HG02571 (cell line): ENCODE measurements around the gene SREK1.

ENCODE experiments used
- ATAC-seq: cut with Tn5 transposase; IDR thresholded peaks from one replicate; pipeline ENCODE4 v1.9.1; 2021; ENCODE audit warnings: mild to moderate bottlenecking, moderate library complexity; ENCODE audit not compliant: unreplicated experiment

Gene SREK1

DNA sequence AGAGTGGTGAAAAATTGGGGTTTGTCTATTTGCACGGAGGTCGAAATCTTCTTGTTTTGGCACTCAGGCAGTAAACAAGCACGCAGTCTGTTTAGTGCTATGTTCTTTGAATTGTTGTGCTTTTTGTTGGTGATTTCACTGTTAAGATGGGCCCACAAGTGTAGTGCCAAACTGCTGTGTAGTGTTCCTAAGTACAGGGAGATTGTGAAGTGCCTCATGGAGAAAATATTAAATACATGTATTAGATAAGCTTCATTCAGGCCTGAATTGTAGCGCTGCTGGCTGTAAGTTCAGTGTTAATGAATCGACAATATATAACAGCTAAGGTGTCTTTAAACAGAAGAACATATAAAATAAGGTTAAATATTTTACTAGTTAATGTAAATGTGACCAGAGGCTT, 17.3 kb downstream of the SREK1 start:
- no peak for ATAC-seq

DNA sequence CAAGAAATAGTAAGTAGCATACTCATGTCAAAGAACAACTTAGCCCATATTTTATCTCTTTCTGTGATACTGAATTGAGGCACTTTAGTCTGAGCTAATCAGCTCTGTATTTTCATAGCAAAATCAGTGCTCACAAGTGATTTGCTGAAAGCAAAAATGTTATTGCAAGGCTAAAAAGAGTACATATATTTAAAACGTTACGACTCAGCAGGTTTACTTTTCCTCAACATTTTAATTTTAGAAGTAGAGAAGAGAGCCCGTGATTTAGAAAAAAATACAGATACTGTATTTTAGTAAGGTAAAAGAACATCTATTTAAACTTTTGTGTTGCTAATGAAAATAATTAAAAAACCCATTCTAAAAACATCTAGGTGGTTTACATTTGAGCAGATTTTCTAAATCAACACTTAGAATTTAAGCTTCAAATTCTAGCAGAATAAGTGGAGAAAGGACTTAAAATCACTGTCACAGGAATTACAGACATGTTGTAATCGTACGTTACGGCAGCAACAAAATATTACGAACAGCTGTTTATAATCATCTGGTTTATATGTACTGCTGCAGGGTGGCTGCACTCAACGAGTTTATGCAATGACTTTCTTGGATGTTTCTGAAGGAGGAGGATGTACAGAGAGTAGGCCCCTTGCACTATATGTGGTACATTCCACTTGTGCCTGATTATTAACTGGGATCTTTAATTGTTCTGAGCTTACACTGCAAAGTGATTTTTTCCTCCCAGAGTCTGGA, 20.1 kb downstream of the SREK1 start:
- no peak for ATAC-seq

DNA sequence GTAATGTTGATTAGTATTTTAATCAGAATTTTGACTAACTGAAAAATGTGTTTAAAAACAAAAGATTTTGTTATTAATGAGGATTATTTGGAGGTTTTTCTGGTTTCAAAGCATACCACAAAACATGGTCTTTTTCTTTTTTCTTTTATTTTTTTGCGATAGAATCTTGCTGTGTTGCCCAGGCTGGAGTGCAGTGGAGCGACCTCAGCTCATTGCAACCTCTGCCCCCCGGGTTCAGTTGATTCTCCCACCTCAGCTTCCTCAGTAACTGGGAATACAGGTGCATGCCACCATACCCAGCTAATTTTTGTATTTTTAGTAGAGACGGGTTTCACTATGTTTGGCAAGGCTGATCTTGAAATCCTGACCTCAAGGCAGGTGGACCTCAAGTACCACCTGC, 24.1 kb downstream of the SREK1 start:
- ATAC-seq = no peak

DNA sequence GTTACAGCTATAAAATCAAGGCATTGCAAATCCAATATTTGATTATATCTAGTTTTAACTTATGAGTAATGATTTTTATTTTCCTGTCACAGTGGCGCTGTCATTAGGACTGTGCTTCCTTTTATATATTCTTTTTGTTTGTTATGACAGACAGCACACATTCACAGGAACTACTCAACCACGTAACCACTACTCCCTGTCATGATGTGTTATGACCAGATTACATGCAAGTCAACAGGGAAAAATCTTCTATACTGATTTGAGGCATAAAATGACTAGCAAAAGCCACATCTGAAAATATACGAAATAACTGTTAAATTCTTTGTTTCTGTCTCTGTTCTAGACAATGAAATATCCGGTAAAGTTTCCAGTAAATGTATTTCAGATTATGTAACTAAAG, 25.4 kb downstream of the SREK1 start:
- no peak for ATAC-seq

DNA sequence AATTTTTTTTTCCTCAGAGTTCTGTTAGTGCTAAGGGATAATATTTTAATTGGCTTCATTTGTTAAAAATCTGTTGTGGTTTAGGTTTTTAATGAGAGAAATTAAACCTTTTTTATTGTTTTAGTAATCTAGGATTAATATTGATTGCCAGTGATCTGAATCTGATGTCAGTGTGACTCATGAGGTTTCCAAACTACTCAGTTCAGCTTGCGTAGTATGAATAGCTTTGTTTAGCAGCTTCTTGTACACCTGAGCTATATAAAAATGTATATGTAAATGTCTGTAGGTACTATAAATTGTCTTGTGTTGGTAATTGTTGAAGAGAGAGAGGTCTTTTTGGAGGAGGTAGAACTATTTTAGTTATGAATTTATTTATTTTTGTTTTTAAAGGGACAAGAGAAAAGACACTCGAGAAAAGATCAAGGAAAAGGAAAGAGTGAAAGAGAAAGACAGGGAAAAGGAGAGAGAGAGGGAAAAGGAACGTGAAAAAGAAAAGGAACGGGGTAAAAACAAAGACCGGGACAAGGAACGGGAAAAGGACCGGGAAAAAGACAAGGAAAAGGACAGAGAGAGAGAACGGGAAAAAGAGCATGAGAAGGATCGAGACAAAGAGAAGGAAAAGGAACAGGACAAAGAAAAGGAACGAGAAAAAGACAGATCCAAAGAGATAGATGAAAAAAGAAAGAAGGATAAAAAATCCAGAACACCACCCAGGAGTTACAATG, 26.3 kb downstream of the SREK1 start:
- ATAC-seq = no peak

DNA sequence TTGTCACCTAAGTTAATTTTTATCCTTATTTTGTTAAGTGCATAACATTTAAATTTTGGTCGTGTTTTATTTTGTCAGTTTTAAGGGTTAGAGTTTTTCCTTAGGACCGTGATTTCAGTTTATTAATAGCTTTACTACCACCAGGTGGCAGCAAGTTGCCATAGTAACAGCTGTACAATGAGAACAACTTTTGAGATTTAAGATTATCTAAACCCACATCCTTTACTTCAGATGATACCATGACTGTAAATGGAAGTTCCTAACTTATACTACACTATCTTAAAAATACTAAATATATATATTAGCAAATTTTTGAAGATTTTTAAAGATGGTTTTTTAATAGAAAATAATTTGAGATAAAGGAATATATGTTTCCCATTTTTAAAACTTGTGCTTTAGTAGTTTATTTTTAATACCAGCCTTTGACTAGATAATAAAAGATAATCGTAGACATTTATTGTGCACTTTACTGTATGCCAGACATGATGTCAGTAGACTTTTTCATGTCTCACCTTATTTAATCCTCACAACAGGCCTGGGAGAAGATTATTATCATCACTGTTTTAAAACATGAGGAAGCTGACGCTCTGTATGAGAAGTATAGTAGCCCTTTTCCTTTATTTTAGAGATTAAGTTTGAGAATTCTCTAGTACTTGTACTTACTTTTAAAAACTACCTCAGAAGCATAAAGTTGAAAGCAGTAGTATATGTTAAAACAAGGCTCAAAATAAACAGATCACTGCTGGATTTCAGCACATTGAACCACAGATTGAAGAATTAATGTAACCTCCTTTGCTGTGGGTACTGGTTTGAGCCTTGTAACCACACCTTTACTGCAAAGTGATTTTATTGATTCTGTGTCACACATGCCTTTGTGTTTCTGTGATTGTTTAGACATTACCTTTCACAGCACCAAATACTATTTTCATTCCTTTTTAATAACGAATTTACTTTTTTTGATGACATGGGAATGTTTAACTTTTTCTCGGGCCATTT, 27.5 kb downstream of the SREK1 start:
- peak; percentile 58 for ATAC-seq

DNA sequence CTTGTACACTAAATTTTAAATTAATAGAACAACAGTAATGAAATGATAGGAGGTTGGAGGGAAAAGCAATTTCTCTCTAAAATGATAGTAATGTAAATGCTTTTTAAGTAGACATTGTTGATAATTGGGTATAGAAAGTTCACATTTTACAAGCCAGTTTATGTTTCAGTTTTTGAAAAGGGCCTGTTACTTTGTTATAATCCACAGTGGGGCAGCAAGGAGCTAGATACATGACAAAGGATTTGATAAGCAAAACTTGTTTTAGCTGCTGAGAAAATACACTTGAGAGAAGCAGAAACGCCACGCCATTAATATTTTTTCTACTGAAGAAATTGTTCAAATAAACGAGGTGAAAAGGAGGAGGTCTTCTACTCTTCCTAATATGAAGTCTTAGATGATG, 30.2 kb downstream of the SREK1 start:
- ATAC-seq = no peak

DNA sequence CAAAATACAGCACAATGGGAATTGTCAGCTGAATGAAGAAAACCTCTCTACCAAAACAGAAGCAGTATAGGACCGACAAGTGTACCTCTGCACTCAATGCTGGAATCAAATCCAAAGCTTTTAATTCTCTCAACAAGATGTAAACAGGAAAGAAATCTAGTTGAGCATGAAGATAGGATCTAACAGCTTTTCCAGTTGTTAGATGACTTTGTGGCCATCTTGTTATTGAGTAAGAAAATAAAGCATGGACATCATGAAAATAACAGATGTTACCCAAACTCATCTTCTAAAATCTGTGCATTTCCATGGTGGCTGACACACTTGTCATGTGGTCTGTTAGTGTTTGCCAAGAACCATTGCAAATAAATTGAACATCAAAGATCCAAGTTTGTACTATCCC, 34.7 kb downstream of the SREK1 start:
- ATAC-seq = no peak

DNA sequence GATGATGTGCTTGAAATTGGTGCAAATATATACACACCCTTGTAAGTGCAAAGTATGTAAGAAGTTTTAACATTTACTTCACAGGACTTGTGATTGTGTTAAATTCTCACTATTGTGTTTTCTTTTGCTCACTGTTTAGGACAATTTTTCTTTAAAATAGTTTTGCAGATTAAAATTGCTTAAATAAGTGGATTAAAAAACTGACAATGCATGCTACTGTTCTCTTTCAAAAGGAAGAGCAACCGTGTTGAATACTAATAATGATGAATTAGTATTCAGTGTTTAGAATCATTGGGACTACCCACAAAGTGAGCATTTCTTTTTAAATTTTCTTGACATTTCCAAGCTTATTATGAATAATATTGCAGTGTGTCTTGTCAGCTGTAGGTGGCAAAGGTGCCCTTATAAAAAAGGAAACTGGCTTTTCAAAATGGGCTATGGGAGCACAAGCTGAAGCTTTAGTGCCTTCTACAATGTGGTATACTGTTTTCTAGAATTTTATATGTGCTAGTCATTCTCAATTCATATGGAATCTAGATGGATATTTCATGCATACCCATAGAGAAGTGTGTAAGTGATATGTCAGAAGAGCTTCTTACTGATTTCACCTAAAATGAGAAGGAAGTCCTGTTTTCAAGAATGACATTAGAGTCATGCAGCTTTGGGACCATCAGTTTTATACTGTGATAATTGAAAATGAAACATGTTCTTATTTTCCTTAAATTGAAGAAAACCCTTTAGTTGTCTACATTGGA, 35.4 kb downstream of the SREK1 start:
- ATAC-seq = no peak

DNA sequence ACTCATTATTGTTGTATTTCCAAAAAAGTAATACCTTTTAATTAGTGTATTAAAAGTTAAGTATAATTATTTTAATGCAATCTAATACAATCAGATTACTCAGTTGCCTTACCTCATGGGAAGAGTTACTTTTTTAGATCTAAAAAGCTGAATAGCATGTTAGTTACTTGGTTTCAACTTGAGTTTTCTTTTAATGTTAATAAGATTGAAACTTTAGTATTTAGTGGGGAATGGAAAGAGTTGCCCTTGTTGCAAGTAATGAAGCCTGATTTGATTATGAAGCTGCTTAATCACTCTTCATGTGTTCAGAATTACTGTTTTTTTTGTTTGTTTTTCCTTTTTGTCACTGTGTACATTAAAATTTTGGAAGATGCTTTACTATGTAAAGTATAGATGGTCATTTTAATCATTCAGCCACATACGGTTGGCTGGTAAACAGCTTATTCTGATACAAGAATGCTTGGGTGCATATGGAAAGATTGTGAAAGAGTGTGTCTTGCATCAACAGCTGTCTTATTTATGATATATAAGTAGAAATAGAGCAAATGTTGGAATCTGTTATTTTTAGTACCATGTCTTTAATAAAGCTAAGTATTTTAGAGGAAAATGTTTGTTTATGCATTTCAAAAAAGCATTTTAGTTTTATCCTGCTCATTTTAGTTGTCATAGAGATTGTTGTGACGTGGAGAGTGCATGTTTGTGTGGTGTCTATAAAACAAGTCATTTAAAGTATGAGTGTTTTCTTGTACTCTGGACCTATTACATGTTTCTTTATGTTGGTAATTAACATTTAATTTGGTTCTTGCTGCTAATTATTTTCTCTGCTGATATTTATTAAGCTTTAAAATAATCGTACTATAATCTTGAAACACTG, 36.4 kb downstream of the SREK1 start:
- ATAC-seq = no peak

DNA sequence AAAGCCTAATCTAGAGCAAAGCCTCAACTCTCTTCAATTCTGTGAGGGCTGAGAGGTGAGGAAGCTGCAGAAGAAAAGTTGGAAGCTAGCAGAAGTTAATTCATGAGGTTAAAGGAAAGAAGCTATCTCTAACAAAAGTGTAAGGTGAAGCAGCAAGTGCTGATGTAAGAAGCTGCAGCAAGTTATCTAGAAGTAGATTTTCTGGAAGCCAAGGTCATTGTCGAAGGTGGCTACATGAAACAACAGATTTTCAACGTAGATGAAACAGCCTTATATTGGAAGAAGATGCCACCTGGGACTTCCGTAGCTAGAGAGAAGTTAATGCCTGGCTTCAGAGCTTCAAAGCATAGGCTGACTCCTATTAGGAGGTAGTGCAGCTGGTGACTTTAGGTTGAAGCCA, 42.0 kb downstream of the SREK1 start:
- ATAC-seq = no peak

DNA sequence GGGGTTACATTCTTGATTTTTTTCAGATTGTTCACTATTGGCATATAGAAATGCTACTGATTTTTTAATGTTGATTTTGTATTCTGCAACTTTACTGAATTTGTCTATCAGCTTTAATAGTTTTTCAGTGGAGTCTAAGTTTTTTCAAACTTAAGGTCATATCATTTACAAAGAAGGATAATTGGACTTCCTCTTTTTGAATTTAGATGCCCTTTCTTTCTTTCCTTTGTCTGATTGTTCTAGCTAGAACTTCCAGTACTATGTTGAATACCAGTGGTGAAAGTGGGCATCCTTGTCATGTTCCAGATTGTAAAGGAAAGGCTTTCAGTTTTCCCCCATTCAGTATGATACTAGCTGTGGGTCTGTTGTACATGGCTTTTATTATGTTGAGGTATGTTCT, 49.3 kb downstream of the SREK1 start:
- no peak for ATAC-seq

DNA sequence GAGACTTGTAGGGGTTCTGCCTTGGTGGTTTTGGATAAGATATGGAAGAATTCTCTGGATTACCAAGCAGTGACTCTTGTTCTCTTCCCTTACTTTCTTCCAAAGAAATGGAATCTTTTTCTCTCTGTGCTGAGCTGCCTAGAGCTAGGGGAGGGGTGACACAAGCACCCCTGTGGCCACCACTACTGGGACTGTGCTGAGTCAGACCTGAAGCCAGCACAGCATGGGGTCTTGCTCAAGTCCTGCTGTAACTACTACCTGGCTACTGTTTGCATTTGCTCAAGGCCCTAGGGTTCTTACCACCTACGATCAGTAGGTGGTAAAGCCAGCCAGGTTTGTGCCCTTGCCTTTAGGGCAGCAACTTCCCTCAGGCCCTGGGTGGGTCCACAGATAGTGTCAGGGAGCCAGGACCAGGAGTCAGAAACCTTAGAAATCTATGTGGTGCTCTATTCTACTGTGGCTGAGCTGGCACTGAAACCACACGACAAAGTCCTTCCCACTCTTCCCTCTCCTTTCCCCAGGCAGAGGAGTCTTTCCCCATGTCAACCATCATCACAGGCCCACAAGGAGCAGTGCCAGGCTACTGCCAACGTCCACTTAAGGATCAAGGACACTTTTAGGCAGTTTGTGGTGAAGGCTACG, 53.8 kb downstream of the SREK1 start:
- ATAC-seq = no peak

DNA sequence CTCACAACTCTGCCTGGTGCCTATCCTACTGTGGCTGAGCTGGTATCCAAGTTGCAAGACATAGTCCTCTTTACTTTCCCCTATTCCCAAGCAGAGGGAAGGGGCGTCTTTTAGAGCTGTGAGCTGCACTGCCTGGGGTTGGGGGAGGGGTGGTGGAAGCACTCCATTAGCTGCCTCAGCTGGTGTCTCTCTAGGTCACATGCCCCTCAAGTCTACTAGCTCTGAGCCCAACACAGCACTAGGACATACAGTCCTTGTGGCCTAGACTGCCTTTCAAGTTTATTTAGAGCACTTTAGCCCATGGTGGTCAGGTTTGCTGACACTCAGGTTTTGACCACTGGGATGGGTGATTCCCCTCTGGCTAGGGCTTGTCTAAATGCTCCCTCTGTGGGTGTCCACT, 54.7 kb downstream of the SREK1 start:
- no peak for ATAC-seq

DNA sequence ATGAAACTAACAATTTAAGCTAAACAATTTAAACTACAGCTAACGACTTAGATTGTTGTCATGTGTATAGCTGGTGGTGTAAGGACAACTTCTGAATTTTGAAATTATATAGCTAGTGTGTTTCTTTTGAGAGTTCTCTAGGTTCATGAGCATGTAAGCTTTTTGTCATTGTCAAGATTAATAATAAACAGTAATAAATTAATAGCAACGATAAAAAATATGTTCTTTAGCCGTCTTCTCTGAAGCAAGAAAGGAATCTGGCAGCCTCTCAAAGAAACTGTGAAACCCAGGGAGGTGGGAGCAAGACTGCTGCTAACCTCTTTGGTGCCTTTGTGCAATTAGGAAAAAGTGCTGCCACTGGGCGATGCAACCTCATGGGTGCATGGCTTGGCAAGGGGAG, 59.4 kb downstream of the SREK1 start:
- ATAC-seq = no peak

DNA sequence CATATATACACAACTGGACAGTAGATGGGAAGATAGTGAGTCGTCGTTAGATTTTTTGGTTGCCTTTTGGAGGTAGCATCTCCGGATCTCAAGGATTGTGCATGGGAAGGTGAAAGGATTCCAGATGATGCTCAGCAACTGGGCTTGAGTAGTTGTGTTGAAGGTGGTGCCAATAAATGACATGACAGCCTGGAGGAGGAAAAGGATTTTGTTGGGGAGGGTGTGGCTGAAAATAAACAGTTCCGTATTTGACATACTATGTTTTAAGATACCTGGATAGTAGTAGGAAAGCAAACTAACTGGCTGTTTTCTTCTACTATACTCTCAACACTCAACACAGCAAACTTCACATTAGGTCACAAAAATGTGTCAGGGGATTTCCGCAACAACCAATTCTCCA, 62.4 kb downstream of the SREK1 start:
- ATAC-seq = no peak

DNA sequence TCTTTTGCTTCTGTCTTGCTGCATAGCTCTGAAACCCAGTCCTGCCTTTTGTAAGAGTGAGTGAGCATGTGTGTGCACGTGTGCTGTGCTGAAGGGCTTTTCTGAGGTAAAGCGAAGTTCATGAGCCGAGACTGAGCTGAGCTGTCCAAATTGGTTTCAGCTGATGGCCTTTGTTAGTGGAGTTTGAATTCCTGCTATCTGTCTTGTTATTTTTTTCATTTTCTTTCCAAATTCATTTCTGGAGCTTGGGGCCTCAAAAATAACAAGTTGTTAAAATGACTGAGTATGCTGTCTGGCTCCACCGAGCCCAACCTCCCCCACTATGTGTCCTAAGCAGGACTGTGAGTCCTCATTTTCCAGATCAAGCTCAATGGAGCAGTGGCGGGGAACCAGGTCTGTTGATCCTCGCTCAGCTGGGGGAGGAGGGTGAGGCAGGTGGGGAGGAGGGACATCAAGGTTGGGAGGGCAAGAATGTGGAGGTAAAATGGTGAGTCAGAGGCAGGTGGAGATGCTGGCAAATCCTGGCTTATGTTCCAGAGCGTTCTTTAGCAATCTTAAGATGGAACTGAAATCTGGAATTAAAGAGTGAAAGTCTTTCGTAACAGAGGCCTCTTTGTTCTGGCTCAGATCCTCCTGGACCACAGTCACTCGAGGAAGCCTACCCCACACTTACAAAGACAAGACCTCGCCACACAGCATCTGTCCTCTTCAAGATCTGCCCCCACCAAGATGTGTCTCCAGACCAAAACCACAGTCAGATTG, 63.9 kb downstream of the SREK1 start:
- ATAC-seq = no peak

DNA sequence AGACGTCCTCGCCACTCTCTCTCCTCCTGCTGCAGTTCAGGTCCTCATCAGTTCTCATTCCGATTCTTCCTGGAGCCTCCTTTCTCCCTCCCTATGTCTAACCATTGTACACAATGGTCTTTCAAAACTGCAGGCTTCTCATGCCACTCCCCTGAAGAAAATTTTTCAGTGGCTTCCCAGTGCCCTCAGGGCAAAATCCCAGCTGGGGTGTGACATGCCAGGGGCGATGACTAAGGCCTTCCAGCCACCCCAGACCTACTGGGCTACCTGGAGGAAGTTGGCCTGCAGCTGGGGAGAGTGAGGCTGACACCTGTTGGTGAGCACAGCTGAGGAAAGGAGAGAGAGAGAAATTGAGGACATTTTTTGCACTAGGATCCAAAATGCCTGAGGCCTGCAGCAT, 65.2 kb downstream of the SREK1 start:
- no peak for ATAC-seq

DNA sequence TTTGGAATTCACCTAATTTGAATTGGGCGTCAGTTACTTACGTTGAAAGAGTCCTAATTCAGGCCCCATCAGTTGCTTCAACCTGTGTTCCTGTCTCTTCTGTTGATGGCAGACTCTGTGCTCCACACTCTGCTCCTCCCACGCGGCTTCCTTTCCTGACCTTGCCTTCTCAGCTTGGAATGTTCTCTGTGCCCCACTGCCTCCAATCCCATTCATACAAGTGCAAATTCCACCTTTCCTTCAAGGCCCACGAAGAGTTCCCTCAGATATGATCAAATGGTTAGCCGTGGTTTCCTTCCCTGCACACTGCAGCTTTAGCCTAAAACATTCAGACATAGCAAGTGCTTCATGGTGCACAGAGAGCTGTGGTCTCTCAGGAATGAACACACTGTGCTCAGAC, 65.7 kb downstream of the SREK1 start:
- no peak for ATAC-seq
